BE2C (cell line): Measurements from ENCODE around the gene PLXND1.

ENCODE experiments used
- DNase-seq: peaks from one replicate; pipeline ENCODE4 v3.0.0-alpha.2; 2020
- H3K27me3 ChIP-seq: fragments of 250-450 bp; sonication (Bioruptor Pico); 2 replicates; pipeline ENCODE4 v1.5.1; 2020; ENCODE audit warnings: mild to moderate bottlenecking
- H3K36me3 ChIP-seq: fragments of 250-450 bp; sonication (Bioruptor Pico); 2 replicates; pipeline ENCODE4 v1.5.1; 2020; ENCODE audit warnings: mild to moderate bottlenecking
- H3K4me1 ChIP-seq: fragments of 250-450 bp; sonication (Bioruptor Pico); 2 replicates; pipeline ENCODE4 v1.5.1; 2020
- H3K4me3 ChIP-seq: 2 replicates; pipeline ENCODE4 v1.5.1; 2011; ENCODE audit warnings: low read depth, low read length
- H3K9me3 ChIP-seq: fragments of 250-450 bp; sonication (Bioruptor Pico); 2 replicates; pipeline ENCODE4 v1.5.1; 2020
- TF ChIP-seq, protein P1 (sequence below): IDR thresholded peaks from 2 replicates; pipeline ENCODE4 v1.5.1; 2012; ENCODE audit warnings: mild to moderate bottlenecking, low read depth, low read length

PLXND1 gene

DNA sequence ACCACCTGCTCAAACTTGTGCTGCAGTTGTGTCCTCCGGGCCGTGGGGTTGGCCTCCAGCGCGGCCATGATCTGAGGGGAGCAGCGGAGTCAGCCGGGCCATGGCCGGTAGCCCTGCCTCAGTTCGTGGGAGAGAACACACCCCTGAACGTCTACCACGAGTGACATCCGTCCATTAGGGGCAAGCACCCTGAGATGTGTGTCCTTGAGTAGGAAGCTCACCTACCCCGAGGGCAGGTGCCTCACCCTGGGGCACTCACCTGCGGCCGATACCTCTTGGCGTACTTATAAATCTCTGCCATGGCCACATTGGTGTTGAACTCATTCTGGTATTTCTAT lies 50.1 kb downstream of the PLXND1 start:
- TF ChIP-seq, protein P1, sequence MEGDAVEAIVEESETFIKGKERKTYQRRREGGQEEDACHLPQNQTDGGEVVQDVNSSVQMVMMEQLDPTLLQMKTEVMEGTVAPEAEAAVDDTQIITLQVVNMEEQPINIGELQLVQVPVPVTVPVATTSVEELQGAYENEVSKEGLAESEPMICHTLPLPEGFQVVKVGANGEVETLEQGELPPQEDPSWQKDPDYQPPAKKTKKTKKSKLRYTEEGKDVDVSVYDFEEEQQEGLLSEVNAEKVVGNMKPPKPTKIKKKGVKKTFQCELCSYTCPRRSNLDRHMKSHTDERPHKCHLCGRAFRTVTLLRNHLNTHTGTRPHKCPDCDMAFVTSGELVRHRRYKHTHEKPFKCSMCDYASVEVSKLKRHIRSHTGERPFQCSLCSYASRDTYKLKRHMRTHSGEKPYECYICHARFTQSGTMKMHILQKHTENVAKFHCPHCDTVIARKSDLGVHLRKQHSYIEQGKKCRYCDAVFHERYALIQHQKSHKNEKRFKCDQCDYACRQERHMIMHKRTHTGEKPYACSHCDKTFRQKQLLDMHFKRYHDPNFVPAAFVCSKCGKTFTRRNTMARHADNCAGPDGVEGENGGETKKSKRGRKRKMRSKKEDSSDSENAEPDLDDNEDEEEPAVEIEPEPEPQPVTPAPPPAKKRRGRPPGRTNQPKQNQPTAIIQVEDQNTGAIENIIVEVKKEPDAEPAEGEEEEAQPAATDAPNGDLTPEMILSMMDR: no peak
- Histone ChIP-seq H3K4me1 (peaks cover 66% of the 10 kb centered on the region), H3K9me3 (no peaks in the 10 kb centered on the region), H3K27me3 (no peaks in the 10 kb centered on the region), H3K4me3 (no peak overlapping the region), H3K36me3 (peaks cover 15% of the 10 kb centered on the region)
- no peak for DNase-seq

DNA sequence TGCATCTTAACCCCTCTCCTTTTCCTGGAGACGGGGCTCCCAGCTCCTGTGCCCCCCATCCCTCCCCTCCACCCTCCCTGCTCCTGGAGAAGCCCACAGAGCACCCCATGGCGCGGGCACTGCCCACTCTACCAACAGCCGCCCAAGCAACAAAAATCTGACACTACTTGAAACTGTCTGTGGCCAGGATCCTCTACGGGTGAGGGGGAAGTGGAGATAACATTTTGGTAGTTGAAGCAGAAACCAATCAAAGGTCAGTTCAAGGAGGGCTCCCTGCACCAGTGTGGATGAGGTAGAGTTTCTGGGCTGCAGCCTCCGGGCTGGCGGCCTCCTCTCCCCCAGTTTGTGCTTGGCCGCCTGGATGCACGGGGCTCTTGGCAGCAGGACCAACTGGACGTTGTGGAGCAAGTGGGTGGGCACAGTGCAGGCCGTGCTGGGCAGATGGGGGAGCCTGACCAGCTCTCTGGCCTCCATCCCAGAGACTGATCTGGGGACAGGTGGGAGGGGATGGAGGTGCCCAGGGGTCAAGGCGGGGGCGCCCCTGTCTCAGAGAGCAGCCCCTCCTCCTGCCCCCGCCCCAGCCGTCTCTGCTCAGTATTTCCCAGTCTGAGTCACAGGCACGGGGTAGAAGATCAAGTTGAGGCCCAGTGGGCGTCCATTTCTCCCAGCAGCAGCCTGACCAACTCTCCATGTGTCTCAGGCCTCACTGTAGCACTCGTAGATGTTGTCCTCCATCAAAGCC lies 50.7 kb downstream of the PLXND1 start:
- Histone ChIP-seq H3K9me3 (no peaks in the 10 kb centered on the region), H3K4me3 (no peak overlapping the region), H3K27me3 (no peaks in the 10 kb centered on the region), H3K36me3 (peaks cover 15% of the 10 kb centered on the region), H3K4me1 (peaks cover 62% of the 10 kb centered on the region)
- TF ChIP-seq, protein P1: no peak
- peak; percentile 9 for DNase-seq

DNA sequence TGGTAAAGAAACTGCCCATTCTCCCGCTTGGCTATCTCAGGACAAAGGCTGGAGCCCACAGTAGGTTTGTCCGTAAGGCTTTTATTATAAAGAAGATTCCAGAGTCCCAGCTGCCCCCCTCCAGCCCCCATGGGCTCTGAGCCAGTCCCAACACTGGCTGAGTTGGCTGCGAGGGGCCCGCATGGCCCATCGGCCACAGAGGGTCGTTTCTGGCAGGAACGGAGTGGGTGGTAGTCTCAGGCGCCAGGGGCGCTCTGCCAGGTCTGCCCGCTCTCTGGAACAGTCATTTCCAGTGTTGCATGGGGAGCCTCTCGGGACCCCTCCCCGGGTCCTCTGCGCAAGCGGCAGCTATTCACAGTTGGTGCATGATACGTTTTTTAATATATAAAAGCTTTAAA lies 51.3 kb downstream of the PLXND1 start:
- Histone ChIP-seq H3K27me3 (no peaks in the 10 kb centered on the region), H3K9me3 (no peaks in the 10 kb centered on the region), H3K4me3 (no peak overlapping the region), H3K36me3 (peaks cover 15% of the 10 kb centered on the region), H3K4me1 (peaks cover 56% of the 10 kb centered on the region)
- peak; percentile 27 for DNase-seq
- TF ChIP-seq, protein P1: no peak

DNA sequence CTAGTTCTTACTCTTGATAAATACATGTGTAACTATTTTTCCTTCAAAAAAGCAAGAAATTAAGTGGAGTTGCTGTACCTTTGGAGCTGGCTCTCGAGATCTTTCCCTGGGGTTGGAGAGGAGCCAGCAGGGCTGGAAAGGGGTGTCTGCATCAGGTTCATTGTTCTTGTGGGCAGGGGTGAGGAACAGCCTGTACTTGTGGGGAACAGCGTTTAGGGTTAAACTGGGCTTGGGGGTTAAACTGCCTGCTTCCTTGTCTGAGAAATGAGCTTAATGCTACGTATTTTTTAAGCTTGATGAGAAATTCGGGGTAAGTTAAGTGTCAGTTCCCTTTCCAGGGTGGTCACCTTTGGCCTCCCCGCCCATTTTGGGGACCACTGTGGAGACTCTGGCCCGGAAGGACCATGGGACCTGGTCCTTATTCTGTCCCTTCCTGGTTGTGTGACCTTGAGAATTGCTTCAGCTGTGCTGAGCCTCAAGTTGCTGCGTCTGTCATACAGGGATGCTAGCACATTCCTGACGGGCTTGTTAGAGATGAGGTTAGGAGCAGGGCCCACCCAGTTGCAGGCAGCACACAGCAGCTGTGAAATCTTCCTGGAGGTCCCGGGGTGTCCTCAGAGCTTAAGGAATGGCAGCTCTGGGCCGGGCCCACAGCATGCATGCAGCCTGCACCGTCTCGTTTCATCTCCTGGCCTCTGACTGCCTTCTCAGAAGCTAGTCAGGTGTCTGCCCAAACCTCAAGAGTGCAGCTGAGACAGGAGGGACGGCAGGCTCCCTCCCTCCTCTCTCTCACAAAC lies 51.9 kb downstream of the PLXND1 start:
- no peaks in the 10 kb centered on the region for H3K27me3 ChIP-seq
- H3K9me3 ChIP-seq: no peaks in the 10 kb centered on the region
- TF ChIP-seq, protein P1: no peak
- H3K4me3 ChIP-seq: no peak overlapping the region
- DNase-seq: peak; percentile 21
- peaks cover 13% of the 10 kb centered on the region for H3K36me3 ChIP-seq
- peaks cover 50% of the 10 kb centered on the region for H3K4me1 ChIP-seq

DNA sequence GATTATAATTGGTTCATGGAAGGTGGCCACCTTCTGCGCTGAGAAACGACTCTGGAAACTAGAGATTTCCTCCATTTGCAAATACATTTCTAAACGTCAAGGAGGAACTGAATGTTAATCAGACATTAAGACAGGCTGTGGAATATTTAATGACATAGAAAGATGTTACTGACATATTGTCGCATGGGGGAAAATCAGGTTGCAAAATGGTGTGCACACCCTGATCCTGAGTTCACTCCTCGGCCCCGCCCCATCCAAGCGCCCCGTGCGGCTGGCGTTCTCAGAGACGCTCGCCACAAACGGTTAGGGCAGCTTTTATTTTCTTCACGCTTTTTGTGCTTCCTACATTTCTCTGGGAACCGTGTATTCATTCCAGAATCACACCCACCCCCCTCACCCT lies 52.8 kb downstream of the PLXND1 start:
- H3K36me3 ChIP-seq: peaks cover 9% of the 10 kb centered on the region; the same call in 1 of the 2 replicates
- H3K4me1 ChIP-seq: peaks cover 42% of the 10 kb centered on the region
- H3K9me3 ChIP-seq: no peaks in the 10 kb centered on the region
- H3K27me3 ChIP-seq: no peaks in the 10 kb centered on the region
- TF ChIP-seq, protein P1: no peak
- no peak overlapping the region for H3K4me3 ChIP-seq
- peak; percentile 9 for DNase-seq

DNA sequence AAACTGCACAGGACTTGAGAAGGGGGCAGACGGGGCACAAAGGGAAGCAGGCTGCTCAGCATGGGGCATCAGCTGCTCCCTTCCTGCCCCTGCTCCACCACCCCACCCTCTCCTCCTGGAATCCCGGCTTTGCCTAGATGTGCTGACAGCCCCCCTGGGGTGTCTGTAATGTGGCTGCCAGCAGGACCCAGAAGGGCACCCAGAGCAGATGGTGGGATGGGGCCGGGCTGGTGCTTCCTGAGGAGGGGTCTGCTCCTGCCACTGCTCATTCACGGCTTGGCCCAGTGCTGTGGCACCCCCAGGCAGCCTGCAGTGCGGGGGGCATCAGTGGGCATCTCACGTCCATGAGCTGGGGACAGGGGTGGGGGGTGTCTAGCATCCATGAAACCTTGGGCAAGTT lies 53.3 kb downstream of the PLXND1 start:
- DNase-seq: peak; percentile 5
- H3K9me3 ChIP-seq: no peaks in the 10 kb centered on the region
- H3K4me1 ChIP-seq: peaks cover 36% of the 10 kb centered on the region
- TF ChIP-seq, protein P1: no peak
- H3K4me3 ChIP-seq: no peak overlapping the region
- H3K27me3 ChIP-seq: no peaks in the 10 kb centered on the region
- H3K36me3 ChIP-seq: peaks cover 6% of the 10 kb centered on the region; the same call in 1 of the 2 replicates
